ENCODE measurements around the gene STXBP4. TPM values are rescaled to one million over a fixed set of nuclear protein-coding genes. Genes with fewer than 3 reads are reported as not detected.

The STXBP4 gene
- total and polyA plus RNA-seq, 8 donors: 0.68 to 65.3 (median 6.0) TPM

DNA sequence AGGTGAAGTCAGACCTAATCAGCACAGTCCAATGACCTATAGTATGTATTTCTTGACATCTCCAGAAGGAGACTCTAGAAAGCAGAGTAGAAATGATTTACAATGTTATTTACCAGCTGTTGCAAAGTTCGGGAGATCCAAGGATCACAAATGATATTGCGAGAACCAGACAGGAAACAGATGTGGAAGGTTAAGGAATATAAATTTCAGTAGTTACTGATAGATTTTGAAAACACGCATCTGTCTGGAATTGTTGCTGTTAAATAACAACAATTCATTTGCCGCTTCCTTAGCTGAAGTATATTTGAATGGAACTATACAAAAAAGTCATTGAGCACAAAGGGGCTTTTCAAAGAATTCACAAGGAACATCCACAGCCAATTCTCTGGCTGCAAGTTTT lies 72.0 kb downstream of the STXBP4 start:
- Histone ChIP-seq H3K9me3 (no peaks in the 10 kb centered on the region), H3K27ac (no peak overlapping the region), H3K36me3 (peaks cover 0 to 11% (median 3%) of the 10 kb centered on the region in 4 donors), H3K27me3 (no peaks in the 10 kb centered on the region), H3K4me1 (no peaks in the 10 kb centered on the region), H3K4me3 (no peak overlapping the region)
- intact Hi-C loops (cut with DNase I; ENCODE audit: low total_unique reads): no loop called here
- DNase-seq: peak in 1 of 2 donors; percentile 35
- WGBS, 5 donors: 48 to 78% (median 68%) methylated on average over 4 of the region's 4 CpGs
- TF ChIP-seq POLR2A (IDR thresholded peaks at IDR 0.05): no peak
- TF ChIP-seq EP300 (IDR thresholded peaks at IDR 0.05): no peak
- TF ChIP-seq, protein P1, sequence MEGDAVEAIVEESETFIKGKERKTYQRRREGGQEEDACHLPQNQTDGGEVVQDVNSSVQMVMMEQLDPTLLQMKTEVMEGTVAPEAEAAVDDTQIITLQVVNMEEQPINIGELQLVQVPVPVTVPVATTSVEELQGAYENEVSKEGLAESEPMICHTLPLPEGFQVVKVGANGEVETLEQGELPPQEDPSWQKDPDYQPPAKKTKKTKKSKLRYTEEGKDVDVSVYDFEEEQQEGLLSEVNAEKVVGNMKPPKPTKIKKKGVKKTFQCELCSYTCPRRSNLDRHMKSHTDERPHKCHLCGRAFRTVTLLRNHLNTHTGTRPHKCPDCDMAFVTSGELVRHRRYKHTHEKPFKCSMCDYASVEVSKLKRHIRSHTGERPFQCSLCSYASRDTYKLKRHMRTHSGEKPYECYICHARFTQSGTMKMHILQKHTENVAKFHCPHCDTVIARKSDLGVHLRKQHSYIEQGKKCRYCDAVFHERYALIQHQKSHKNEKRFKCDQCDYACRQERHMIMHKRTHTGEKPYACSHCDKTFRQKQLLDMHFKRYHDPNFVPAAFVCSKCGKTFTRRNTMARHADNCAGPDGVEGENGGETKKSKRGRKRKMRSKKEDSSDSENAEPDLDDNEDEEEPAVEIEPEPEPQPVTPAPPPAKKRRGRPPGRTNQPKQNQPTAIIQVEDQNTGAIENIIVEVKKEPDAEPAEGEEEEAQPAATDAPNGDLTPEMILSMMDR (IDR thresholded peaks at IDR 0.05): no peak
- TF ChIP-seq POLR2AphosphoS5 (IDR thresholded peaks at IDR 0.05): no peak

DNA sequence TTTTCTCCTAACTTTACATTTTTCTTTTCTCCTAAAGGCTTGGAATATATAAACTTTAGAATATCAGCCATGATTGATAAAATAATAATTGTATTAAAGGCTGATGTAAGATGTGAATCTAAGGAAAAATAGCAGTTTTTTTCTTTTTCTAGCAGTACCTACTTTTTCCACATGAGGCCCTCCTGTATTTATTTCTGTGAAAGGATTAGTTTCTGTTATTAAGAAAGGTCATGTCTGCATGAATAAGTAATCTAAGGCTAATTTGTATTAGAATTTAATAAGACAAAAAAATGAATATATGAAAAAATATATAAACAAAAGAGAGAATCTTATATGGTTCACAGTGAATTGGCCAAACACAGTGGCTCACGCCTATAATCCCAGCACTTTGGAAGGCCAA lies 85.3 kb downstream of the STXBP4 start:
- H3K36me3 ChIP-seq: no peaks in the 10 kb centered on the region
- intact Hi-C loops (cut with DNase I; ENCODE audit: low total_unique reads): no loop called here
- WGBS, 5 donors: 83 to 98% (median 91%) methylated on average over 1 of the region's 1 CpG

DNA sequence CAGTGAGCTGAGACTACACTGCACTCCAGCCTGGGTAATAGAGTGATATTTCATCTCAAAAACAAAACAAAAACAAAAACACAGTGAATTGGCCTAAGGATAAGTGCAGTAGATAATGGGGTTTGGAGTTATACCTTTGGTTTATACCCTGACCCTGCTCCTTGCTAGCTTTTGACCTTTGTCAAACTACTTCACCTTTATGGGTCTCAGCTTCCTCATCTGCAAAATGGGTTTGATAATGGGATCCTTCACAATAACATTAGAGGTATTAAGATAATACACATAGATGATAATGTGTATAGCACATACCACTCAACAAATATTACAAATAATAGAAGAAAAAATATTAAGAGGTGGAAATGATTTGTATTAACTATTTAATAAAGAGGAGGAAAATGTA lies 85.9 kb downstream of the STXBP4 start:
- H3K27me3 ChIP-seq: no peaks in the 10 kb centered on the region
- no peak overlapping the region for H3K4me3 ChIP-seq
- no peak for DNase-seq
- TF ChIP-seq EP300 (IDR thresholded peaks at IDR 0.05) (no peak), POLR2A (IDR thresholded peaks at IDR 0.05) (no peak), POLR2AphosphoS5 (IDR thresholded peaks at IDR 0.05) (no peak)
- TF ChIP-seq, protein P1 (IDR thresholded peaks at IDR 0.05): no peak
- peaks cover 0 to 6% (median 0%) of the 10 kb centered on the region in 4 donors for H3K4me1 ChIP-seq
- H3K27ac ChIP-seq: no peak overlapping the region
- no peaks in the 10 kb centered on the region for H3K36me3 ChIP-seq
- H3K9me3 ChIP-seq: no peaks in the 10 kb centered on the region
- intact Hi-C loops (cut with DNase I; ENCODE audit: low total_unique reads): no loop called here

More for the DNA sequence above, 85.3 kb downstream of the STXBP4 start:
- peaks cover 0 to 6% (median 0%) of the 10 kb centered on the region in 4 donors for H3K4me1 ChIP-seq
- no peak overlapping the region for H3K27ac ChIP-seq
- no peaks in the 10 kb centered on the region for H3K9me3 ChIP-seq
- no peaks in the 10 kb centered on the region for H3K27me3 ChIP-seq
- no peak for TF ChIP-seq EP300 (IDR thresholded peaks at IDR 0.05)
- TF ChIP-seq POLR2AphosphoS5 (IDR thresholded peaks at IDR 0.05): no peak
- TF ChIP-seq POLR2A (IDR thresholded peaks at IDR 0.05): no peak
- TF ChIP-seq, protein P1 (IDR thresholded peaks at IDR 0.05): peak in 1 of 7 experiments; percentile 10
- H3K4me3 ChIP-seq: no peak overlapping the region
- no peak for DNase-seq

DNA sequence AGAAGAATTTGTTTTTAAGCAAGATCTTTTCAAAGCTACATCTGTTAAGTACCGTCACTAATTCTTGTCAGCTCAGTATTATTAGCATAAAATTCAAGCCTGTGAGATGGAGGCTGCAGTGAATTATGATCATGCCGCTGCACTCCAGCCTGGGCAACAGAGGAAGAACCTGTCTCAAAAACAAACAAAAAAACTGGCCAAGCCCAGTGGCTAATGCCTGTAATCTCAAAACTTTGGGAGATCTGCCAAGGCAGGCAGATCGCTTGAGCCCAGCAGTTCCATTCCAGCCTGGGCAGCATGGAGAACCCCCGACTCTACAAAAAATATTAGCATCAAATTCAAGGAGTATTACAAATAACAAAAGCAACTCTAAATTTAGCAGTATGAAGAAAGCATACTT lies 88.0 kb downstream of the STXBP4 start:
- DNase-seq: peak; percentile 39 to 58
- H3K27me3 ChIP-seq: no peaks in the 10 kb centered on the region
- peaks cover 0 to 6% (median 0%) of the 10 kb centered on the region in 4 donors for H3K4me1 ChIP-seq
- H3K4me3 ChIP-seq: no peak overlapping the region
- H3K9me3 ChIP-seq: no peaks in the 10 kb centered on the region
- H3K27ac ChIP-seq: no peak overlapping the region
- TF ChIP-seq, protein P1 (IDR thresholded peaks at IDR 0.05): no peak
- TF ChIP-seq EP300 (IDR thresholded peaks at IDR 0.05) (no peak), POLR2A (IDR thresholded peaks at IDR 0.05) (no peak), POLR2AphosphoS5 (IDR thresholded peaks at IDR 0.05) (no peak)
- no peaks in the 10 kb centered on the region for H3K36me3 ChIP-seq
- 18 to 53% (median 34%) methylated on average over 4 of the region's 4 CpGs for WGBS, 5 donors
- intact Hi-C loops (cut with DNase I; ENCODE audit: low total_unique reads): no loop called here
